Endothelial cell of umbilical vein (primary cell): ENCODE data around the gene AKAP1.

Experiments
- EZH2 ChIP-seq: IDR thresholded peaks from 2 replicates; pipeline ENCODE4 v1.6.1; 2012; ENCODE audit warnings: borderline replicate concordance, low read depth, mild to moderate bottlenecking, moderate library complexity, low read length, inconsistent platforms; ENCODE audit not compliant: severe bottlenecking
- MYC ChIP-seq: IDR thresholded peaks from one replicate; pipeline ENCODE4 v1.6.1; 2011; ENCODE audit warnings: mild to moderate bottlenecking, low read depth, low read length
- POLR2A ChIP-seq: IDR thresholded peaks from 2 replicates; pipeline ENCODE4 v1.6.1; 2012; ENCODE audit warnings: low read depth, mild to moderate bottlenecking, control low read depth, low read length
- POLR2AphosphoS5 ChIP-seq: IDR thresholded peaks from 2 replicates; pipeline ENCODE4 v1.6.1; 2012; ENCODE audit warnings: low read depth, mild to moderate bottlenecking, control low read depth, low read length, moderate library complexity; ENCODE audit not compliant: insufficient read depth
- TF ChIP-seq, protein P1 (sequence below), 2 donors: IDR thresholded peaks; 1 replicate in 1 of 2; 2 replicates in 1 of 2; pipeline ENCODE4 v1.5.1; 2011; ENCODE audit warnings: low read length in 2 of 2, mild to moderate bottlenecking in 2 of 2, moderate library complexity in 2 of 2, control low read depth in 1 of 2, inconsistent platforms in 1 of 2, low read depth in 1 of 2; ENCODE audit not compliant: insufficient read depth in 1 of 2; ENCODE audit errors: extremely low read depth in 1 of 2
- TF ChIP-seq, protein P2 (sequence below): IDR thresholded peaks from 2 replicates; pipeline ENCODE4 v1.6.1; 2011; ENCODE audit not compliant: insufficient read depth, insufficient read length

DNA sequence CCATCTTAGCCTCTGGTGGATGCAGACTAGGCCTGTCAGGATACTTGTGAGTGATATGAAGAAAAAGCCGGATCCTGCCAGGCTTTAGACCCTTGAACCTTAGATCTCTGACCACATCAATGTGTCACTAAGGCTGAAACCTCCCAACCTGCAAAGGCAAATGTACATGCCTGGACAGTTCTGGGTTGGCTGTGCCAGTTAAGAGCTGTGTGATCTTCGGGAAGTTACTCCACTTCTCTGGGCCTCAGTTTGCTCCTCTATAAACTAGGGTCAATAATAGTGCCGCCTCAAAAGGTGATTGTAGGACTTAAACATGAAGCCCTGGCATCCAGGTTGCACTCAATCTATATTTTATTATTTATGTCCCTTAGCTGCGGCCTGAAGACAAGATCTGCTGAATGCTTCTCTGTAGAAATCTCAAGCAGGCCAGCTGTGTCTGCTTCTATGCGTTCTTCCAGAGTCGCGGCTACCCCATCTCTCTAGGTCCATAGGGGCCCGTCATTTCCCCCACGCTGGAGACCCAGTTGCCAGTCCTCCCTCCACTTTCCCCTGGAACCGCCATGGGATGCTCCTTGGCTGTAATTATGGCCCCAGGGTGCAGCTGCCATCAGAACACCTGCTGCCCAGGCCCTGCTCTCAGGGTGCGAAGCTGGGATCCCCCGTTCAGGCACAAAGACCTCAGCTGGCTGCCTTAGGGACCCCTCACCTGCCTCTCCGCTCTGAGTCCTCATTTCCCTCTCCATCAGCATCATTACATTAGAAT lies 50.2 kb downstream of the AKAP1 start:
- TF ChIP-seq MYC = no peak
- TF ChIP-seq, protein P1, sequence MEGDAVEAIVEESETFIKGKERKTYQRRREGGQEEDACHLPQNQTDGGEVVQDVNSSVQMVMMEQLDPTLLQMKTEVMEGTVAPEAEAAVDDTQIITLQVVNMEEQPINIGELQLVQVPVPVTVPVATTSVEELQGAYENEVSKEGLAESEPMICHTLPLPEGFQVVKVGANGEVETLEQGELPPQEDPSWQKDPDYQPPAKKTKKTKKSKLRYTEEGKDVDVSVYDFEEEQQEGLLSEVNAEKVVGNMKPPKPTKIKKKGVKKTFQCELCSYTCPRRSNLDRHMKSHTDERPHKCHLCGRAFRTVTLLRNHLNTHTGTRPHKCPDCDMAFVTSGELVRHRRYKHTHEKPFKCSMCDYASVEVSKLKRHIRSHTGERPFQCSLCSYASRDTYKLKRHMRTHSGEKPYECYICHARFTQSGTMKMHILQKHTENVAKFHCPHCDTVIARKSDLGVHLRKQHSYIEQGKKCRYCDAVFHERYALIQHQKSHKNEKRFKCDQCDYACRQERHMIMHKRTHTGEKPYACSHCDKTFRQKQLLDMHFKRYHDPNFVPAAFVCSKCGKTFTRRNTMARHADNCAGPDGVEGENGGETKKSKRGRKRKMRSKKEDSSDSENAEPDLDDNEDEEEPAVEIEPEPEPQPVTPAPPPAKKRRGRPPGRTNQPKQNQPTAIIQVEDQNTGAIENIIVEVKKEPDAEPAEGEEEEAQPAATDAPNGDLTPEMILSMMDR (IDR thresholded peaks at IDR 0.05; ENCODE audit: extremely low read depth in 1 of 2, insufficient read depth in 1 of 2, low read depth in 1 of 2, low read length in 2 of 2) = no peak
- TF ChIP-seq, protein P2, sequence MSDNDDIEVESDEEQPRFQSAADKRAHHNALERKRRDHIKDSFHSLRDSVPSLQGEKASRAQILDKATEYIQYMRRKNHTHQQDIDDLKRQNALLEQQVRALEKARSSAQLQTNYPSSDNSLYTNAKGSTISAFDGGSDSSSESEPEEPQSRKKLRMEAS = no peak
- no peak for TF ChIP-seq POLR2A
- no peak for TF ChIP-seq EZH2
- no peak for TF ChIP-seq POLR2AphosphoS5
